ENCODE measurements around the gene GDAP2.

GRCh38 chr1:117925981-117926380 is 3.4 kb downstream of the GDAP2 start:
- TF ChIP-seq POLR2A (IDR thresholded peaks at IDR 0.05; ENCODE audit: extremely low read depth, insufficient read length) (no peak), CTCF (IDR thresholded peaks at IDR 0.05; ENCODE audit: low read depth, low read length) (no peak)
- TF ChIP-seq, protein P1, sequence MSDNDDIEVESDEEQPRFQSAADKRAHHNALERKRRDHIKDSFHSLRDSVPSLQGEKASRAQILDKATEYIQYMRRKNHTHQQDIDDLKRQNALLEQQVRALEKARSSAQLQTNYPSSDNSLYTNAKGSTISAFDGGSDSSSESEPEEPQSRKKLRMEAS (IDR thresholded peaks at IDR 0.05; ENCODE audit: low read depth, low read length): no peak

All from NB4 (cell line).